ENCODE measurements around the gene PYGM. TPM values are rescaled to one million over a fixed set of nuclear protein-coding genes. Genes with fewer than 3 reads are reported as not detected.

The PYGM gene
- total RNA-seq, 1 experiment from 2014 or later, result 3.6 TPM

DNA sequence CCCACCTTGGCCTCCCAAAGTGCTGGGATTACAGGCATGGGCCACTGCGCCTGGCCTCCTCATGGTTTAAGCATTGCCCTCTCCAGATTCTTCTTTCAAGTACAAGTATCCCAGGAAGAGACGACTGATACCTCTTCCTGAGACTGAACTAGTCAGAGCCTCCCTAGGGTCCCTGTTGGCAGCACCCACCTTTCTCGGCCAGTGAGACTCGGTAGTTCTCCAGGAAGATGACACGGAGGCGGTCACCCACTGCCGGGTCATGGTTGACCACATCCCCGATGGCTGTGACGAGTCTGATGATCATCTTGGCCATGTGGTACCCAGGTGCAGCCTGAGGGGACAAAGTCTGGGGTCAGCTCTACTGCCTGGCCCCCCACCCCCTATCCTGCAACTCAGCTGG, 8.6 kb downstream of the PYGM start:
- no peak overlapping the region for H3K23ac ChIP-seq (ENCODE audit: insufficient read length, low read depth, low read length)
- H3K79me2 ChIP-seq (ENCODE audit: insufficient read depth, low read length), result no peaks in the 10 kb centered on the region
- H3K27me3 Mint-ChIP-seq (ENCODE audit: low read depth), result peaks cover 10% of the 10 kb centered on the region
- H3K4me1 Mint-ChIP-seq, result peaks cover 12 to 27% of the 10 kb centered on the region in 2 experiments
- no peaks in the 10 kb centered on the region for H3K9me3 Mint-ChIP-seq
- no peak overlapping the region for H2BK12ac ChIP-seq (ENCODE audit: insufficient read length, low read depth, low read length)
- H3K9ac ChIP-seq (ENCODE audit: extremely low read depth, insufficient read length, low read length), result no peak overlapping the region
- no peak overlapping the region for H3T11ph ChIP-seq (ENCODE audit: low read length)
- no peak overlapping the region for H4K91ac ChIP-seq (ENCODE audit: insufficient read length, low read depth, low read length)
- H4K8ac ChIP-seq (replicated peaks; ENCODE audit: insufficient read length, low read depth, low read length), result no peak overlapping the region
- TF ChIP-seq CTCF (conservative IDR thresholded peaks at IDR 0.05), result no peak
- H2BK5ac ChIP-seq (ENCODE audit: insufficient read length, low read length), result no peak overlapping the region
- H2AK5ac ChIP-seq (ENCODE audit: insufficient read length, low read length), result no peak overlapping the region
- H4K20me1 ChIP-seq (ENCODE audit: control insufficient read depth, insufficient read depth, insufficient read length), result no peaks in the 10 kb centered on the region
- H3K36me3 Mint-ChIP-seq (ENCODE audit: insufficient read depth in 1 of 3, low read depth in 3 of 3), result peaks cover 0 to 10% (median 0%) of the 10 kb centered on the region in 3 experiments; a peak in 3 of 7 replicates
- WGBS (ENCODE audit: extremely low coverage, insufficient read length, low lambda C conversion rate), result no CpG with 5 or more reads among the region's 9 CpGs
- no peak overlapping the region for H4K5ac ChIP-seq (ENCODE audit: insufficient read length, low read depth, low read length)
- H2BK120ac ChIP-seq (ENCODE audit: low read depth, low read length, poor library complexity, severe bottlenecking), result no peak overlapping the region
- no peaks in the 10 kb centered on the region for H3K79me1 ChIP-seq (ENCODE audit: insufficient read depth, low read depth, low read length, poor library complexity, severe bottlenecking)
- no peaks in the 10 kb centered on the region for H3K4me1 ChIP-seq (ENCODE audit: insufficient read depth, low read length)
- no peak overlapping the region for H2BK15ac ChIP-seq (ENCODE audit: low read depth, low read length)
- H3K14ac ChIP-seq (ENCODE audit: insufficient read depth, low read length), result no peak overlapping the region
- H3K4me3 Mint-ChIP-seq, result no peak overlapping the region
- no peak for DNase-seq
- H3K27ac Mint-ChIP-seq, result no peak overlapping the region
- no peak overlapping the region for H3K56ac ChIP-seq (ENCODE audit: insufficient read length, low read depth, low read length)
- H3K23me2 ChIP-seq (ENCODE audit: insufficient read length, low read depth, low read length, poor library complexity, severe bottlenecking), result peaks cover under 1% of the 10 kb centered on the region
- no peak overlapping the region for H2AFZ ChIP-seq (ENCODE audit: low read length)
- H2BK20ac ChIP-seq (ENCODE audit: low read depth, low read length, poor library complexity, severe bottlenecking), result no peak overlapping the region
- H3K4ac ChIP-seq (ENCODE audit: low read depth, low read length), result no peak overlapping the region
- H3K27me3 ChIP-seq (ENCODE audit: insufficient read depth, low read length), result no peaks in the 10 kb centered on the region
- no peak overlapping the region for H3K18ac ChIP-seq (ENCODE audit: insufficient read length, low read depth, low read length)
- no peak overlapping the region for H3K27ac ChIP-seq (ENCODE audit: insufficient read length, low read depth, low read length)
- no peak overlapping the region for H3K4me2 ChIP-seq (ENCODE audit: insufficient read depth, insufficient read length, low read length)
- no peaks in the 10 kb centered on the region for H3K9me3 ChIP-seq (ENCODE audit: control insufficient read depth, low read depth, low read length)

Measured in H9 (cell line).